Panc1 (cell line): ENCODE measurements around the gene CHST4. TPM values are rescaled to one million over a fixed set of nuclear protein-coding genes. Genes with fewer than 3 reads are reported as not detected.

ENCODE experiments used
- ATAC-seq: fragments of 200-7000 bp; cut with Tn5 transposase; 2 replicates; pipeline ENCODE4 v1.9.1; 2020; ENCODE audit warnings: mild to moderate bottlenecking, moderate library complexity
- BruUV-seq: library from RNA; stranded (reverse); fragments of 400-500 nt; replicated peaks from 2 replicates; lab custom pipeline; 2021; lab: Mats Ljungman, UMichigan
- CTCF ChIA-PET: fragments of 300-600 bp; sonication (Branson Sonifier 250); formaldehyde crosslinking; loops from one replicate; lab custom pipeline; 2022; ENCODE audit warnings: antibody characterized with exemption; lab: Charles Lee
- POLR2A ChIA-PET: fragments of 300-600 bp; sonication (Branson Sonifier 250); formaldehyde crosslinking; loops from one replicate; lab custom pipeline; 2022; ENCODE audit warnings: antibody characterized with exemption; lab: Charles Lee
- DNase-seq: peaks from one replicate; pipeline ENCODE4 v3.0.0-alpha.2; 2010; ENCODE audit warnings: low read depth, low spot score
- H3K27ac ChIP-seq: 2 replicates; pipeline ENCODE4 v1.5.1; 2011; ENCODE audit warnings: mild to moderate bottlenecking, low read length, inconsistent platforms
- H3K27me3 ChIP-seq: fragments of 200-500 bp; sonication (Bioruptor generic); 2 replicates; pipeline ENCODE4 v1.6.0; 2014; ENCODE audit warnings: low read length, inconsistent platforms; ENCODE audit not compliant: control insufficient read depth, insufficient read depth
- H3K36me3 ChIP-seq: fragments of 200-500 bp; sonication (Bioruptor generic); 2 replicates; pipeline ENCODE4 v1.5.1; 2014; ENCODE audit warnings: inconsistent platforms, mild to moderate bottlenecking, low read length, moderate library complexity; ENCODE audit not compliant: control insufficient read depth, insufficient read depth
- H3K4me1 ChIP-seq: 2 replicates; pipeline ENCODE4 v1.5.1; 2011; ENCODE audit warnings: inconsistent platforms, mild to moderate bottlenecking, low read length, moderate library complexity; ENCODE audit not compliant: control insufficient read depth, insufficient read depth
- H3K4me3 ChIP-seq, 2 experiments: 2 replicates each; pipeline ENCODE4 v1.5.1; 2011 to 2012; ENCODE audit warnings: low read depth in 2 of 2, low read length in 2 of 2, mild to moderate bottlenecking in 2 of 2, inconsistent platforms in 1 of 2, moderate library complexity in 1 of 2
- H3K9me3 ChIP-seq: fragments of 200-500 bp; sonication (Bioruptor generic); 2 replicates; pipeline ENCODE4 v1.5.1; 2014; ENCODE audit warnings: low read depth, mild to moderate bottlenecking, inconsistent platforms, low read length, moderate library complexity; ENCODE audit not compliant: control insufficient read depth, insufficient read depth
- POLR2AphosphoS5 ChIP-seq: IDR thresholded peaks from 2 replicates; pipeline ENCODE4 v1.6.1; 2012; ENCODE audit warnings: mild to moderate bottlenecking, low read depth, low read length, moderate library complexity
- SIN3A ChIP-seq: IDR thresholded peaks from 2 replicates; pipeline ENCODE4 v1.6.1; 2012; ENCODE audit warnings: low read depth, mild to moderate bottlenecking, low read length, moderate library complexity, borderline replicate concordance; ENCODE audit not compliant: insufficient read depth
- TCF7L2 ChIP-seq: IDR thresholded peaks from 2 replicates; pipeline ENCODE4 v1.6.1; 2011; ENCODE audit warnings: mild to moderate bottlenecking, low read depth, low read length, inconsistent platforms
- in situ Hi-C: cut with HindIII; loops from 2 replicates; pipeline ENCODE4 v1.10.0; 2016; ENCODE audit warnings: low sequenced_read_pairs, low pct_unique_long_range_greater_than_20kb
- intact Hi-C: fragments of 100-400 bp; cut with micrococcal nuclease; formaldehyde crosslinking; loops from one replicate; pipeline ENCODE4 v1.10.0; 2022; ENCODE audit not compliant: unreplicated experiment
- total RNA-seq: library from RNA; stranded (reverse); gene quantifications from one replicate; pipeline ENCODE4 v1.2.1, GENCODE V29; 2021; ENCODE audit not compliant: unreplicated experiment
- TF ChIP-seq, protein P1 (sequence below): fragments of 450-650 bp; IDR thresholded peaks from 2 replicates; pipeline ENCODE4 v1.5.1; 2017; ENCODE audit warnings: mild to moderate bottlenecking
- TF ChIP-seq, protein P2 (sequence below), 2 experiments: IDR thresholded peaks; 2 replicates each; pipeline ENCODE4 v1.6.1; 2011 to 2012; ENCODE audit warnings: low read depth in 2 of 2, control low read depth in 1 of 2, low read length in 1 of 2, mild to moderate bottlenecking in 1 of 2, moderate library complexity in 1 of 2; ENCODE audit not compliant: insufficient read depth in 1 of 2

Gene CHST4
- total RNA-seq, 1 experiment from 2014 or later = 1.1 TPM

DNA sequence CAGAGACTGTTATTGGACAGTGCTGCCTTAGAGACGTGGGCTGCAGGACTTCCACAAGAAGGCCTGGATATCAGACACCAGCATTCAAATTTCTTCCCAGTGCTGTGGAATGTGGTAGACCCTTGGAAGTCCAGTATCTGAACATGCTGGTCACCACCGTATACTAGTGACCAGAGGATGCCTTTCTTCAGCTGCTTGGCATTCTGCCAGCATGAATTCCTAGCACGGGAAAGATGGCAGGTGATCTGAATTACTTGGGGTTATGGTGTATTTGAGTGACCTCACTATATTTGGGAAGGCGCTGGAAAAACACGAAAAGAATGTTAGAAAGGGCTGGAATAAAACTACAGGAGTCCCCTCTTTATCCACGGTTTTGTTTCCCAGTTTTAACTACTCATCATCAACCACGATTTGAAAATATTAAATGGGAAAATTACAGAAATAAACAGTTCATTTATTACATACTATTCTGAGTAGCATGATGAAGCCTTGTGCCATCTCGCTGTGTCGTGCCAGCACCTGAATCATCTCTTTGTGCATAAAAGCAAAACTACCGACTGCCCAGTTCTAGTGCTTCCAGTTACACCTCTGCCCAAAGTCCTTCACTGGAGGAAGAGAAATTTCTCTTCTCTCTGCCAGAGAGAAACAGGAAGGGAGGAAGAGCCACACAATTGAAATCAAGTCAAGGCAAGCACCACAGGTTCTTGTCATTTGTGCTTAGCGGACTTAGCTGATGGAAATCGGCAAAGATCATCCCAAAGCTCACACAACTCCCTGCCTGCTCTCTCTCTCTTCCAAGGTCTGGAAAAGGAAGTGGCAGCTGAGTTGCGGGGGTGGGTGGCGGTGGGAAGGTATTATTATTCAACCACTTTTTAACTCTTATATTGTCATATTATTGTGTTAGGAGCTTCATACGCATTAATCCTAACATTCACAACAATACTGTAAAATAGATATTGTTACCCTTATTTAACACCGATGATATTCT is 1.4 kb upstream of the CHST4 start:
- CTCF ChIA-PET = no interaction called here
- Histone ChIP-seq H3K27ac (no peak overlapping the region), H3K9me3 (no peaks in the 10 kb centered on the region), H3K4me1 (peaks cover 12% of the 10 kb centered on the region), H3K27me3 (no peaks in the 10 kb centered on the region), H3K36me3 (no peaks in the 10 kb centered on the region), H3K4me3 (no peak overlapping the region)
- BruUV-seq = no TSS peak
- POLR2A ChIA-PET = no interaction called here
- in situ Hi-C loops = no loop called here
- intact Hi-C loops = no loop called here
- DNase-seq (no peak), ATAC-seq (no peak)
- TF ChIP-seq, protein P1, sequence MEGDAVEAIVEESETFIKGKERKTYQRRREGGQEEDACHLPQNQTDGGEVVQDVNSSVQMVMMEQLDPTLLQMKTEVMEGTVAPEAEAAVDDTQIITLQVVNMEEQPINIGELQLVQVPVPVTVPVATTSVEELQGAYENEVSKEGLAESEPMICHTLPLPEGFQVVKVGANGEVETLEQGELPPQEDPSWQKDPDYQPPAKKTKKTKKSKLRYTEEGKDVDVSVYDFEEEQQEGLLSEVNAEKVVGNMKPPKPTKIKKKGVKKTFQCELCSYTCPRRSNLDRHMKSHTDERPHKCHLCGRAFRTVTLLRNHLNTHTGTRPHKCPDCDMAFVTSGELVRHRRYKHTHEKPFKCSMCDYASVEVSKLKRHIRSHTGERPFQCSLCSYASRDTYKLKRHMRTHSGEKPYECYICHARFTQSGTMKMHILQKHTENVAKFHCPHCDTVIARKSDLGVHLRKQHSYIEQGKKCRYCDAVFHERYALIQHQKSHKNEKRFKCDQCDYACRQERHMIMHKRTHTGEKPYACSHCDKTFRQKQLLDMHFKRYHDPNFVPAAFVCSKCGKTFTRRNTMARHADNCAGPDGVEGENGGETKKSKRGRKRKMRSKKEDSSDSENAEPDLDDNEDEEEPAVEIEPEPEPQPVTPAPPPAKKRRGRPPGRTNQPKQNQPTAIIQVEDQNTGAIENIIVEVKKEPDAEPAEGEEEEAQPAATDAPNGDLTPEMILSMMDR = no peak
- TF ChIP-seq, protein P2, sequence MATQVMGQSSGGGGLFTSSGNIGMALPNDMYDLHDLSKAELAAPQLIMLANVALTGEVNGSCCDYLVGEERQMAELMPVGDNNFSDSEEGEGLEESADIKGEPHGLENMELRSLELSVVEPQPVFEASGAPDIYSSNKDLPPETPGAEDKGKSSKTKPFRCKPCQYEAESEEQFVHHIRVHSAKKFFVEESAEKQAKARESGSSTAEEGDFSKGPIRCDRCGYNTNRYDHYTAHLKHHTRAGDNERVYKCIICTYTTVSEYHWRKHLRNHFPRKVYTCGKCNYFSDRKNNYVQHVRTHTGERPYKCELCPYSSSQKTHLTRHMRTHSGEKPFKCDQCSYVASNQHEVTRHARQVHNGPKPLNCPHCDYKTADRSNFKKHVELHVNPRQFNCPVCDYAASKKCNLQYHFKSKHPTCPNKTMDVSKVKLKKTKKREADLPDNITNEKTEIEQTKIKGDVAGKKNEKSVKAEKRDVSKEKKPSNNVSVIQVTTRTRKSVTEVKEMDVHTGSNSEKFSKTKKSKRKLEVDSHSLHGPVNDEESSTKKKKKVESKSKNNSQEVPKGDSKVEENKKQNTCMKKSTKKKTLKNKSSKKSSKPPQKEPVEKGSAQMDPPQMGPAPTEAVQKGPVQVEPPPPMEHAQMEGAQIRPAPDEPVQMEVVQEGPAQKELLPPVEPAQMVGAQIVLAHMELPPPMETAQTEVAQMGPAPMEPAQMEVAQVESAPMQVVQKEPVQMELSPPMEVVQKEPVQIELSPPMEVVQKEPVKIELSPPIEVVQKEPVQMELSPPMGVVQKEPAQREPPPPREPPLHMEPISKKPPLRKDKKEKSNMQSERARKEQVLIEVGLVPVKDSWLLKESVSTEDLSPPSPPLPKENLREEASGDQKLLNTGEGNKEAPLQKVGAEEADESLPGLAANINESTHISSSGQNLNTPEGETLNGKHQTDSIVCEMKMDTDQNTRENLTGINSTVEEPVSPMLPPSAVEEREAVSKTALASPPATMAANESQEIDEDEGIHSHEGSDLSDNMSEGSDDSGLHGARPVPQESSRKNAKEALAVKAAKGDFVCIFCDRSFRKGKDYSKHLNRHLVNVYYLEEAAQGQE (IDR thresholded peaks at IDR 0.05; ENCODE audit: insufficient read depth in 1 of 2, low read depth in 2 of 2, low read length in 1 of 2) = no peak
- no peak for TF ChIP-seq SIN3A
- TF ChIP-seq POLR2AphosphoS5 = no peak
- TF ChIP-seq TCF7L2 = no peak

GRCh38 chr16:71528257-71528656 is 2.0 kb downstream of the CHST4 start:
- ChIA-PET CTCF (no interaction called here), POLR2A (no interaction called here)
- Histone ChIP-seq H3K27ac (no peak overlapping the region), H3K4me3 (no peak overlapping the region), H3K36me3 (no peaks in the 10 kb centered on the region), H3K9me3 (no peaks in the 10 kb centered on the region), H3K27me3 (no peaks in the 10 kb centered on the region), H3K4me1 (peaks cover 12% of the 10 kb centered on the region)
- intact Hi-C loops = no loop called here
- no peak for ATAC-seq
- DNase-seq = no peak
- in situ Hi-C loops = no loop called here
- TF ChIP-seq, protein P1 = no peak
- no peak for TF ChIP-seq SIN3A
- no peak for TF ChIP-seq TCF7L2
- TF ChIP-seq, protein P2 (IDR thresholded peaks at IDR 0.05; ENCODE audit: insufficient read depth in 1 of 2, low read depth in 2 of 2, low read length in 1 of 2) = no peak
- no peak for TF ChIP-seq POLR2AphosphoS5
- no TSS peak for BruUV-seq
